IMR-90 (cell line): ENCODE data around the gene SLC1A7. TPM values are rescaled to one million over a fixed set of nuclear protein-coding genes. Genes with fewer than 3 reads are reported as not detected.
A peak's percentile ranks its signal among the peaks of the same experiment; 100 is the strongest.

Experiments used
- ATAC-seq: fragments of 200-7000 bp; cut with Tn5 transposase; 2 replicates; pipeline ENCODE4 v1.9.1; 2020; ENCODE audit warnings: low read depth, mild to moderate bottlenecking, moderate library complexity
- BruUV-seq: library from RNA; stranded (reverse); fragments of 400-500 nt; replicated peaks from 2 replicates; lab custom pipeline; 2021; lab: Mats Ljungman, UMichigan
- CTCF ChIA-PET: fragments of 300-600 bp; formaldehyde crosslinking; extraction: SDS; loops from one replicate; lab custom pipeline; 2021; ENCODE audit warnings: antibody characterized with exemption; lab: Yijun Ruan, JAX
- POLR2A ChIA-PET: fragments of 300-600 bp; sonication (Branson Sonifier 250); formaldehyde crosslinking; loops from one replicate; lab custom pipeline; 2022; ENCODE audit warnings: antibody characterized with exemption; ENCODE audit not compliant: unreplicated experiment; lab: Charles Lee
- DNase-seq: peaks from one replicate; pipeline ENCODE4 v3.0.0; 2013
- H2AFZ ChIP-seq: replicated peaks from 2 replicates; pipeline ENCODE3; 2013; ENCODE audit warnings: low read length, mild to moderate bottlenecking; ENCODE audit not compliant: poor library complexity
- H2AK5ac ChIP-seq: 2 replicates; pipeline ENCODE4 v1.6.1; 2013; ENCODE audit warnings: low read depth, low read length, inconsistent platforms
- H2AK9ac ChIP-seq: replicated peaks from 2 replicates; pipeline ENCODE3; 2013; ENCODE audit warnings: mild to moderate bottlenecking, low read depth, low read length, moderate library complexity; ENCODE audit not compliant: poor library complexity
- H2BK120ac ChIP-seq: 2 replicates; pipeline ENCODE4 v1.6.1; 2013; ENCODE audit warnings: low read depth, low read length, inconsistent platforms
- H2BK15ac ChIP-seq: 3 replicates; pipeline ENCODE4 v1.6.1; 2013; ENCODE audit warnings: low read depth, low read length, inconsistent platforms
- H2BK20ac ChIP-seq: 2 replicates; pipeline ENCODE4 v1.6.1; 2013; ENCODE audit warnings: low read depth, mild to moderate bottlenecking, inconsistent platforms, low read length, moderate library complexity
- H2BK5ac ChIP-seq: 2 replicates; pipeline ENCODE4 v1.6.1; 2013; ENCODE audit warnings: mild to moderate bottlenecking, low read depth, low read length, inconsistent platforms; ENCODE audit not compliant: poor library complexity, severe bottlenecking
- H3K14ac ChIP-seq: replicated peaks from 2 replicates; pipeline ENCODE4 v1.6.1; 2013; ENCODE audit warnings: low read depth, low read length, inconsistent platforms
- H3K18ac ChIP-seq: 2 replicates; pipeline ENCODE4 v1.6.1; 2013; ENCODE audit warnings: low read depth, low read length, control low read depth
- H3K23ac ChIP-seq: 2 replicates; pipeline ENCODE4 v1.6.1; 2013; ENCODE audit warnings: low read depth, low read length, inconsistent platforms
- H3K27ac ChIP-seq: 2 replicates; pipeline ENCODE4 v1.5.1; 2013; ENCODE audit warnings: mild to moderate bottlenecking, control low read depth, low read length; ENCODE audit not compliant: insufficient read depth
- H3K27me3 ChIP-seq: 2 replicates; pipeline ENCODE4 v1.6.1; 2013; ENCODE audit warnings: low read length; ENCODE audit not compliant: control insufficient read depth, insufficient read depth
- H3K36me3 ChIP-seq: 2 replicates; pipeline ENCODE4 v1.6.1; 2013; ENCODE audit warnings: low read length, mixed read lengths; ENCODE audit not compliant: control insufficient read depth, insufficient read depth
- H3K4ac ChIP-seq: 2 replicates; pipeline ENCODE4 v1.6.1; 2013; ENCODE audit warnings: low read depth, low read length, inconsistent platforms
- H3K4me1 ChIP-seq: 2 replicates; pipeline ENCODE4 v1.6.1; 2013; ENCODE audit warnings: low read length, mixed read lengths; ENCODE audit not compliant: control insufficient read depth, insufficient read depth
- H3K4me2 ChIP-seq: 2 replicates; pipeline ENCODE4 v1.6.1; 2013; ENCODE audit warnings: low read depth, mild to moderate bottlenecking, control low read depth, low read length, moderate library complexity
- H3K4me3 ChIP-seq: 2 replicates; pipeline ENCODE4 v1.5.1; 2013; ENCODE audit warnings: low read depth, mild to moderate bottlenecking, control low read depth, low read length, moderate library complexity; ENCODE audit not compliant: insufficient read depth
- H3K56ac ChIP-seq: 2 replicates; pipeline ENCODE4 v1.6.1; 2013; ENCODE audit warnings: low read length, inconsistent platforms; ENCODE audit not compliant: insufficient read depth; ENCODE audit errors: extremely low read depth
- H3K79me1 ChIP-seq, 2 experiments: 2 replicates each; pipeline ENCODE4 v1.6.1; 2013; ENCODE audit warnings: low read length in 2 of 2, inconsistent platforms in 1 of 2, low read depth in 1 of 2
- H3K9ac ChIP-seq: 2 replicates; pipeline ENCODE4 v1.6.1; 2013; ENCODE audit warnings: low read depth, low read length, control low read depth
- H3K9me1 ChIP-seq: 2 replicates; pipeline ENCODE4 v1.6.1; 2013; ENCODE audit warnings: low read length, inconsistent platforms; ENCODE audit not compliant: insufficient read depth
- H3K9me3 ChIP-seq: 2 replicates; pipeline ENCODE4 v1.6.1; 2013; ENCODE audit warnings: low read length; ENCODE audit not compliant: control insufficient read depth, insufficient read depth
- H4K20me1 ChIP-seq: 2 replicates; pipeline ENCODE4 v1.6.1; 2013; ENCODE audit warnings: low read length, inconsistent platforms; ENCODE audit not compliant: insufficient read depth
- H4K5ac ChIP-seq: 2 replicates; pipeline ENCODE4 v1.6.1; 2013; ENCODE audit warnings: mild to moderate bottlenecking, low read depth, low read length, control low read depth
- H4K8ac ChIP-seq, 2 experiments: 2 replicates each; pipeline ENCODE4 v1.6.1; 2013; ENCODE audit warnings: low read depth in 2 of 2, low read length in 2 of 2, control low read depth in 1 of 2, inconsistent platforms in 1 of 2
- H4K91ac ChIP-seq: 2 replicates; pipeline ENCODE4 v1.6.1; 2013; ENCODE audit warnings: low read depth, low read length, inconsistent platforms; ENCODE audit not compliant: insufficient read depth
- BHLHE40 ChIP-seq: fragments of 150-350 bp; IDR thresholded peaks from 2 replicates; pipeline ENCODE4 v1.6.1; 2016; ENCODE audit warnings: mild to moderate bottlenecking, low read depth, low read length
- CEBPB ChIP-seq: IDR thresholded peaks from 2 replicates; pipeline ENCODE4 v1.6.1; 2012; ENCODE audit warnings: low read depth, low read length, improper control_type of control experiment
- CHD1 ChIP-seq: IDR thresholded peaks from 2 replicates; pipeline ENCODE4 v1.6.1; 2012; ENCODE audit warnings: low read depth, low read length, improper control_type of control experiment
- FOS ChIP-seq: fragments of 150-350 bp; IDR thresholded peaks from 2 replicates; pipeline ENCODE4 v1.6.1; 2016; ENCODE audit warnings: low read depth, low read length
- MAFK ChIP-seq: IDR thresholded peaks from 2 replicates; pipeline ENCODE4 v1.6.1; 2012; ENCODE audit warnings: low read depth, low read length, improper control_type of control experiment
- MAZ ChIP-seq: IDR thresholded peaks from 2 replicates; pipeline ENCODE4 v1.6.1; 2012; ENCODE audit warnings: low read depth, mild to moderate bottlenecking, low read length, improper control_type of control experiment, moderate library complexity, borderline replicate concordance
- NFE2L2 ChIP-seq: fragments of 150-350 bp; IDR thresholded peaks from 2 replicates; pipeline ENCODE4 v1.6.1; 2016; ENCODE audit warnings: low read depth, mild to moderate bottlenecking, low read length
- POLR2A ChIP-seq: IDR thresholded peaks from 2 replicates; pipeline ENCODE4 v1.6.1; 2012; ENCODE audit warnings: mild to moderate bottlenecking, low read depth, low read length
- RAD21 ChIP-seq: IDR thresholded peaks from 2 replicates; pipeline ENCODE4 v1.6.1; 2012; ENCODE audit warnings: low read length, improper control_type of control experiment
- RCOR1 ChIP-seq: IDR thresholded peaks from 2 replicates; pipeline ENCODE4 v1.6.1; 2012; ENCODE audit warnings: mild to moderate bottlenecking, low read length, improper control_type of control experiment; ENCODE audit not compliant: insufficient replicate concordance
- RFX5 ChIP-seq: IDR thresholded peaks from 2 replicates; pipeline ENCODE4 v1.8.0; 2012; ENCODE audit warnings: low read depth, mild to moderate bottlenecking, low read length, moderate library complexity
- WGBS, 2 experiments: methylation state at CpG; one replicate each; pipeline versions ENCODE4 v1.1.5 to v1.1.7; 2013; ENCODE audit warnings: missing lambda C conversion rate in 2 of 2; ENCODE audit not compliant: insufficient read length in 1 of 2; ENCODE audit errors: extremely low coverage in 2 of 2; 5-methylcytosine and 5-hydroxymethylcytosine counted together
- dilution Hi-C: fragments of 300-500 bp; cut with HindIII; formaldehyde crosslinking; loops from one replicate; pipeline ENCODE4 v1.14.3; 2018; ENCODE audit warnings: low sequenced_read_pairs; ENCODE audit not compliant: unreplicated experiment
- in situ Hi-C: fragments of 300-500 bp; cut with MboI; formaldehyde crosslinking; loops from 3 replicates; pipeline ENCODE4 v1.14.3; 2019; ENCODE audit warnings: low sequenced_read_pairs, inconsistent platforms, mixed read lengths
- intact Hi-C: fragments of 100-400 bp; cut with micrococcal nuclease; formaldehyde crosslinking; loops from 2 replicates; pipeline ENCODE4 v1.10.0; 2022
- polyA plus RNA-seq, 3 experiments: library from polyadenylated mRNA; depleted of rRNA; stranded (reverse); fragments of >200 nt; gene quantifications; 2 replicates each; pipeline ENCODE4 v1.2.3, GENCODE V29; 2012; ENCODE audit warnings: low replicate concordance in 1 of 3
- total RNA-seq: library from RNA; depleted of rRNA; stranded (reverse); fragments of >200 nt; gene quantifications from 2 replicates; pipeline ENCODE4 v1.2.3, GENCODE V29; 2012
- TF ChIP-seq, protein P1 (sequence below): fragments of 150-350 bp; IDR thresholded peaks from 2 replicates; pipeline ENCODE4 v1.6.1; 2016; ENCODE audit warnings: low read depth, mild to moderate bottlenecking, low read length, moderate library complexity, borderline replicate concordance
- TF ChIP-seq, protein P2 (sequence below): fragments of 150-350 bp; IDR thresholded peaks from 2 replicates; pipeline ENCODE4 v1.6.1; 2017; ENCODE audit warnings: mild to moderate bottlenecking, antibody characterized with exemption, low read length, low read depth
- TF ChIP-seq, protein P3 (sequence below): conservative IDR thresholded peaks from 2 replicates; pipeline ENCODE4 v1.5.1; 2012; ENCODE audit warnings: mild to moderate bottlenecking, low read depth, low read length, improper control_type of control experiment

The SLC1A7 gene
- total and polyA plus RNA-seq, 2 of the 4 experiments (the other 2 are of a cell fraction) = 0.05 TPM; not detected in 1

DNA sequence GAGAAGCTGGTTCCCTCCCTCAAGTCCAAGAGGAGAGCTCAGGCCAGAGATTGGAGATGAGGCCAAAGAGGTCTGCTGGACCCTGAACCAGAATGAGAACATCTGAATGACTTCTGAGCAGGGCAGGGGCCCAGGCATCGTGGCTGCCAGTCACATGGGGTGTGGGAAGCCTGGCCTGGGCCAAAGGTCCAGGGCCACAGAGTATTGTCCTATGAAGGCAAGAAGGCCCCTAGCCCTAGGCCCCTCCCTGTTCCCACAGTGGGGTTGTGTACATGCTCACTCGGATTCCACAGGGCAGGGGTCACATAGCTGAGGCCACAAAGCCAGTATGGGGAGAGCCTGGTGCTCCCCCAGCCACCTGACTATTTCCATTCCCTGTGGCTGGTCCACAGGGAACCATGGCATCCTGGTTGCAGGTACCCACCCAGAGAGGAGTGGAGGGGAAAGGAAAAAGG lies 18.5 kb upstream of the SLC1A7 start:
- no peak overlapping the region for H2BK15ac ChIP-seq
- H2AK5ac ChIP-seq = no peak overlapping the region
- no CpG with 5 or more reads among the region's 2 CpGs for WGBS, 2 experiments
- H4K91ac ChIP-seq = no peak overlapping the region
- H4K5ac ChIP-seq = no peak overlapping the region
- no peak for ATAC-seq
- H2BK20ac ChIP-seq = no peak overlapping the region; the same call in 1 of the 2 replicates
- no peak overlapping the region for H3K18ac ChIP-seq
- H2AFZ ChIP-seq = peak overlapping the region; percentile 69
- no peak overlapping the region for H3K27ac ChIP-seq
- no peaks in the 10 kb centered on the region for H3K79me1 ChIP-seq
- DNase-seq = no peak
- no peaks in the 10 kb centered on the region for H3K9me1 ChIP-seq
- H4K8ac ChIP-seq = no peak overlapping the region
- H3K4me1 ChIP-seq = peaks cover 5% of the 10 kb centered on the region; the same call in 1 of the 2 replicates
- no peak overlapping the region for H2BK120ac ChIP-seq
- H3K4me2 ChIP-seq = no peak overlapping the region
- H3K14ac ChIP-seq = no peak overlapping the region; the same call in 1 of the 2 replicates
- TF ChIP-seq MAZ = no peak
- TF ChIP-seq, protein P1, sequence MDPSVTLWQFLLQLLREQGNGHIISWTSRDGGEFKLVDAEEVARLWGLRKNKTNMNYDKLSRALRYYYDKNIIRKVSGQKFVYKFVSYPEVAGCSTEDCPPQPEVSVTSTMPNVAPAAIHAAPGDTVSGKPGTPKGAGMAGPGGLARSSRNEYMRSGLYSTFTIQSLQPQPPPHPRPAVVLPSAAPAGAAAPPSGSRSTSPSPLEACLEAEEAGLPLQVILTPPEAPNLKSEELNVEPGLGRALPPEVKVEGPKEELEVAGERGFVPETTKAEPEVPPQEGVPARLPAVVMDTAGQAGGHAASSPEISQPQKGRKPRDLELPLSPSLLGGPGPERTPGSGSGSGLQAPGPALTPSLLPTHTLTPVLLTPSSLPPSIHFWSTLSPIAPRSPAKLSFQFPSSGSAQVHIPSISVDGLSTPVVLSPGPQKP = no peak
- TF ChIP-seq CEBPB = no peak
- no peak for TF ChIP-seq CHD1
- TF ChIP-seq RFX5 = no peak
- TF ChIP-seq RCOR1 = no peak
- TF ChIP-seq POLR2A = no peak
- TF ChIP-seq RAD21 = no peak
- TF ChIP-seq FOS = no peak
- TF ChIP-seq, protein P2, sequence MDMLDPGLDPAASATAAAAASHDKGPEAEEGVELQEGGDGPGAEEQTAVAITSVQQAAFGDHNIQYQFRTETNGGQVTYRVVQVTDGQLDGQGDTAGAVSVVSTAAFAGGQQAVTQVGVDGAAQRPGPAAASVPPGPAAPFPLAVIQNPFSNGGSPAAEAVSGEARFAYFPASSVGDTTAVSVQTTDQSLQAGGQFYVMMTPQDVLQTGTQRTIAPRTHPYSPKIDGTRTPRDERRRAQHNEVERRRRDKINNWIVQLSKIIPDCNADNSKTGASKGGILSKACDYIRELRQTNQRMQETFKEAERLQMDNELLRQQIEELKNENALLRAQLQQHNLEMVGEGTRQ = no peak
- no peak for TF ChIP-seq NFE2L2
- no peak for TF ChIP-seq BHLHE40
- TF ChIP-seq, protein P3, sequence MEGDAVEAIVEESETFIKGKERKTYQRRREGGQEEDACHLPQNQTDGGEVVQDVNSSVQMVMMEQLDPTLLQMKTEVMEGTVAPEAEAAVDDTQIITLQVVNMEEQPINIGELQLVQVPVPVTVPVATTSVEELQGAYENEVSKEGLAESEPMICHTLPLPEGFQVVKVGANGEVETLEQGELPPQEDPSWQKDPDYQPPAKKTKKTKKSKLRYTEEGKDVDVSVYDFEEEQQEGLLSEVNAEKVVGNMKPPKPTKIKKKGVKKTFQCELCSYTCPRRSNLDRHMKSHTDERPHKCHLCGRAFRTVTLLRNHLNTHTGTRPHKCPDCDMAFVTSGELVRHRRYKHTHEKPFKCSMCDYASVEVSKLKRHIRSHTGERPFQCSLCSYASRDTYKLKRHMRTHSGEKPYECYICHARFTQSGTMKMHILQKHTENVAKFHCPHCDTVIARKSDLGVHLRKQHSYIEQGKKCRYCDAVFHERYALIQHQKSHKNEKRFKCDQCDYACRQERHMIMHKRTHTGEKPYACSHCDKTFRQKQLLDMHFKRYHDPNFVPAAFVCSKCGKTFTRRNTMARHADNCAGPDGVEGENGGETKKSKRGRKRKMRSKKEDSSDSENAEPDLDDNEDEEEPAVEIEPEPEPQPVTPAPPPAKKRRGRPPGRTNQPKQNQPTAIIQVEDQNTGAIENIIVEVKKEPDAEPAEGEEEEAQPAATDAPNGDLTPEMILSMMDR = no peak
- TF ChIP-seq MAFK = no peak
- no peak overlapping the region for H3K9ac ChIP-seq
- no peaks in the 10 kb centered on the region for H3K36me3 ChIP-seq
- no peak overlapping the region for H2AK9ac ChIP-seq
- H3K4ac ChIP-seq = 0 out of 2 replicates have a peak overlapping the region, but pooled peaks have one; percentile 16
- H2BK5ac ChIP-seq = no peak overlapping the region
- no peak overlapping the region for H3K56ac ChIP-seq
- intact Hi-C loops (no loop called here), in situ Hi-C loops (no loop called here), dilution Hi-C loops (no loop called here)
- H4K20me1 ChIP-seq = no peaks in the 10 kb centered on the region
- no peaks in the 10 kb centered on the region for H3K27me3 ChIP-seq
- no peaks in the 10 kb centered on the region for H3K9me3 ChIP-seq
- no TSS peak for BruUV-seq
- peak overlapping the region; percentile 15; the same call in 1 of the 2 replicates for H3K23ac ChIP-seq
- CTCF ChIA-PET = no interaction called here
- POLR2A ChIA-PET = no interaction called here
- no peak overlapping the region for H3K4me3 ChIP-seq
